GM23248 (cell line): ENCODE results near the gene ELAC2. TPM values are rescaled to one million over a fixed set of nuclear protein-coding genes. Genes with fewer than 3 reads are reported as not detected.

Experiments
- DNase-seq: peaks from one replicate; pipeline ENCODE4 v3.0.0-alpha.2; 2015
- H2AFZ ChIP-seq: fragments of 200-600 bp; sonication (generic); 2 replicates; pipeline ENCODE4 v1.6.1; 2016; ENCODE audit warnings: antibody characterized with exemption
- H3F3A ChIP-seq: fragments of 200-600 bp; sonication (generic); 2 replicates; pipeline ENCODE4 v1.6.1; 2016; ENCODE audit warnings: mild to moderate bottlenecking, antibody characterized with exemption, mixed run types; ENCODE audit not compliant: insufficient read depth
- H3K27ac ChIP-seq: fragments of 200-600 bp; sonication (generic); 2 replicates; pipeline ENCODE4 v1.5.1; 2016; ENCODE audit warnings: mild to moderate bottlenecking
- H3K27me3 ChIP-seq: fragments of 200-600 bp; sonication (generic); replicated peaks from 2 replicates; pipeline ENCODE4 v1.6.1; 2016; ENCODE audit warnings: mild to moderate bottlenecking; ENCODE audit not compliant: insufficient read depth
- H3K36me3 ChIP-seq: fragments of 200-600 bp; sonication (generic); 2 replicates; pipeline ENCODE4 v1.6.1; 2016; ENCODE audit warnings: low read depth, mild to moderate bottlenecking
- H3K4me1 ChIP-seq: fragments of 200-600 bp; sonication (generic); 2 replicates; pipeline ENCODE4 v1.6.1; 2016; ENCODE audit warnings: mild to moderate bottlenecking; ENCODE audit not compliant: insufficient read depth
- H3K4me2 ChIP-seq: fragments of 200-600 bp; sonication (generic); one replicate; pipeline ENCODE4 v1.6.1; 2016; ENCODE audit warnings: mild to moderate bottlenecking; ENCODE audit not compliant: unreplicated experiment
- H3K4me3 ChIP-seq: fragments of 200-600 bp; sonication (generic); 2 replicates; pipeline ENCODE4 v1.5.1; 2016; ENCODE audit warnings: mild to moderate bottlenecking
- H3K79me2 ChIP-seq: fragments of 200-600 bp; sonication (generic); 2 replicates; pipeline ENCODE4 v1.6.1; 2016; ENCODE audit warnings: mild to moderate bottlenecking; ENCODE audit not compliant: insufficient read depth
- H3K9ac ChIP-seq: fragments of 200-600 bp; sonication (generic); 2 replicates; pipeline ENCODE4 v1.6.1; 2016; ENCODE audit warnings: mild to moderate bottlenecking
- H3K9me2 ChIP-seq: fragments of 200-600 bp; sonication (generic); 2 replicates; pipeline ENCODE4 v1.6.1; 2016; ENCODE audit warnings: mixed run types, mild to moderate bottlenecking, moderate library complexity; ENCODE audit not compliant: insufficient read depth
- H3K9me3 ChIP-seq: fragments of 200-600 bp; sonication (generic); one replicate; pipeline ENCODE4 v1.6.1; 2017; ENCODE audit warnings: low read depth
- H4K20me1 ChIP-seq: fragments of 200-600 bp; sonication (generic); 2 replicates; pipeline ENCODE4 v1.6.0; 2016; ENCODE audit not compliant: insufficient read depth
- EZH2 ChIP-seq: fragments of 200-600 bp; sonication (generic); IDR thresholded peaks from 2 replicates; pipeline ENCODE4 v1.6.1; 2018; ENCODE audit warnings: antibody characterized with exemption, mild to moderate bottlenecking; ENCODE audit not compliant: insufficient read depth, poor library complexity, severe bottlenecking
- EZH2phosphoT487 ChIP-seq: fragments of 200-600 bp; sonication (generic); IDR thresholded peaks from 2 replicates; pipeline ENCODE4 v1.6.1; 2018; ENCODE audit warnings: antibody characterized with exemption, moderate library complexity, mild to moderate bottlenecking, low read depth; ENCODE audit not compliant: insufficient read depth
- WGBS, 2 experiments: methylation state at CpG; one replicate each; pipeline ENCODE4 v1.1.6; 2015 to 2017; ENCODE audit warnings: low lambda C conversion rate in 2 of 2, low coverage in 1 of 2; ENCODE audit errors: missing lambda C conversion rate in 2 of 2; 5-methylcytosine and 5-hydroxymethylcytosine counted together
- in situ Hi-C: fragments of 300-500 bp; cut with MboI; formaldehyde crosslinking; loops from 2 replicates; pipeline ENCODE4 v1.15.0; 2020
- polyA plus RNA-seq: library from polyadenylated mRNA; unstranded; fragments of >200 nt; fragmentation: Nextera tagmentation; extraction: Ambion mirVana; gene quantifications from 2 replicates; pipeline ENCODE4 v1.2.1, GENCODE V29; 2016
- total RNA-seq: library from RNA; depleted of rRNA; stranded (reverse); fragments of >200 nt; shearing (Covaris generic); gene quantifications from 2 replicates; pipeline ENCODE4 v1.2.3, GENCODE V29; 2014

The ELAC2 gene
- total and polyA plus RNA-seq, 2 experiments from 2014 or later: 42.2 to 66.5 TPM

GRCh38 chr17:12998461-12998860 lies 19.4 kb downstream of the ELAC2 start:
- in situ Hi-C loops: loop anchor here (25.0 kb wide), 1 partner anchor 736 kb away; no protein-coding TSS in a partner anchor
- no peak for DNase-seq

GRCh38 chr17:12996941-12997340 lies 20.9 kb downstream of the ELAC2 start:
- H4K20me1 ChIP-seq: no peaks in the 10 kb centered on the region
- H3K36me3 ChIP-seq: peaks cover 49% of the 10 kb centered on the region
- H3K4me2 ChIP-seq: no peak overlapping the region
- no peaks in the 10 kb centered on the region for H3K4me1 ChIP-seq
- no peaks in the 10 kb centered on the region for H3K79me2 ChIP-seq
- 90 to 92% methylated on average over 5 of the region's 5 CpGs for WGBS, 2 experiments
- no peak overlapping the region for H3K9ac ChIP-seq
- H3K9me3 ChIP-seq: no peaks in the 10 kb centered on the region
- TF ChIP-seq EZH2phosphoT487 (no peak), EZH2 (no peak)
- DNase-seq: no peak
- no peaks in the 10 kb centered on the region for H3K27me3 ChIP-seq
- H3K9me2 ChIP-seq: no peaks in the 10 kb centered on the region
- no peaks in the 10 kb centered on the region for H3F3A ChIP-seq
- H3K27ac ChIP-seq: no peak overlapping the region
- H2AFZ ChIP-seq: no peak overlapping the region
- in situ Hi-C loops: loop anchor here (25.0 kb wide), 1 partner anchor 735 kb away; no protein-coding TSS in a partner anchor
- H3K4me3 ChIP-seq: no peak overlapping the region

More at GRCh38 chr17:12998461-12998860, 19.4 kb downstream of the ELAC2 start:
- Histone ChIP-seq H3K9me3 (no peaks in the 10 kb centered on the region), H3K4me2 (no peak overlapping the region), H3K79me2 (no peaks in the 10 kb centered on the region), H3K27me3 (no peaks in the 10 kb centered on the region), H3K9ac (no peak overlapping the region), H3K27ac (no peak overlapping the region), H3K4me3 (no peak overlapping the region), H3K9me2 (no peaks in the 10 kb centered on the region), H3K36me3 (peaks cover 57% of the 10 kb centered on the region), H3K4me1 (no peaks in the 10 kb centered on the region), H3F3A (no peaks in the 10 kb centered on the region), H2AFZ (no peak overlapping the region), H4K20me1 (no peaks in the 10 kb centered on the region)
- WGBS, 2 experiments: 83 to 87% methylated on average over 8 of the region's 8 CpGs
- no peak for TF ChIP-seq EZH2

GRCh38 chr17:12996357-12996756 lies 21.5 kb downstream of the ELAC2 start:
- no peaks in the 10 kb centered on the region for H3K9me3 ChIP-seq
- TF ChIP-seq EZH2 (no peak), EZH2phosphoT487 (no peak)
- no peak overlapping the region for H2AFZ ChIP-seq
- H3K27ac ChIP-seq: no peak overlapping the region
- no peak for DNase-seq
- no peaks in the 10 kb centered on the region for H3K27me3 ChIP-seq
- WGBS, 2 experiments: 94% methylated on average over 10 of the region's 10 CpGs
- no peak overlapping the region for H3K4me2 ChIP-seq
- H3F3A ChIP-seq: no peaks in the 10 kb centered on the region
- no peaks in the 10 kb centered on the region for H3K79me2 ChIP-seq
- no peaks in the 10 kb centered on the region for H4K20me1 ChIP-seq
- in situ Hi-C loops: loop anchor here (25.0 kb wide), 1 partner anchor 734 kb away; no protein-coding TSS in a partner anchor
- no peaks in the 10 kb centered on the region for H3K9me2 ChIP-seq
- no peak overlapping the region for H3K9ac ChIP-seq
- H3K36me3 ChIP-seq: peaks cover 49% of the 10 kb centered on the region; the same call in 1 of the 2 replicates
- H3K4me3 ChIP-seq: no peak overlapping the region
- no peaks in the 10 kb centered on the region for H3K4me1 ChIP-seq

- TF ChIP-seq EZH2phosphoT487: no peak
- TF ChIP-seq EZH2: no peak
- H4K20me1 ChIP-seq: no peaks in the 10 kb centered on the region
- H3K9me3 ChIP-seq: no peaks in the 10 kb centered on the region
- in situ Hi-C loops: loop anchor here (25.0 kb wide), 1 partner anchor 734 kb away; no protein-coding TSS in a partner anchor
- H3K27me3 ChIP-seq: no peaks in the 10 kb centered on the region
- no peak overlapping the region for H3K4me3 ChIP-seq
- no peaks in the 10 kb centered on the region for H3K4me1 ChIP-seq
- no peaks in the 10 kb centered on the region for H3K9me2 ChIP-seq
- H2AFZ ChIP-seq: no peak overlapping the region
- H3K9ac ChIP-seq: no peak overlapping the region
- no peak overlapping the region for H3K27ac ChIP-seq
- no peaks in the 10 kb centered on the region for H3K79me2 ChIP-seq
- whole genome bisulfite sequencing, 2 experiments: 95 to 97% methylated on average over 14 to 19 of the region's 19 CpGs
- peaks cover 48% of the 10 kb centered on the region; the same call in 1 of the 2 replicates for H3K36me3 ChIP-seq
- H3K4me2 ChIP-seq: no peak overlapping the region
- H3F3A ChIP-seq: no peaks in the 10 kb centered on the region
- no peak for DNase-seq
Observed at GRCh38 chr17:12995896-12996295, 21.9 kb downstream of the ELAC2 start.
